Ishikawa (cell line): ENCODE data around the gene ZNF296.

Experiments
- CEBPB ChIP-seq: IDR thresholded peaks from 2 replicates; pipeline ENCODE4 v1.6.1; 2012
- CREB1 ChIP-seq: IDR thresholded peaks from 2 replicates; pipeline ENCODE4 v1.6.1; 2012; ENCODE audit warnings: low read depth
- EGR1 ChIP-seq: IDR thresholded peaks from 2 replicates; pipeline ENCODE4 v1.6.1; 2012
- EP300 ChIP-seq: IDR thresholded peaks from 2 replicates; pipeline ENCODE4 v1.6.1; 2012; ENCODE audit warnings: borderline replicate concordance
- FOXM1 ChIP-seq: IDR thresholded peaks from 2 replicates; pipeline ENCODE4 v1.6.1; 2012; ENCODE audit warnings: low read depth, borderline replicate concordance
- MAX ChIP-seq: IDR thresholded peaks from 2 replicates; pipeline ENCODE4 v1.6.1; 2012
- NFIC ChIP-seq: IDR thresholded peaks from 2 replicates; pipeline ENCODE4 v1.6.1; 2012
- RAD21 ChIP-seq: IDR thresholded peaks from 2 replicates; pipeline ENCODE4 v1.6.1; 2012; ENCODE audit warnings: low read depth
- REST ChIP-seq: IDR thresholded peaks from 2 replicates; pipeline ENCODE4 v1.6.1; 2012; ENCODE audit warnings: low read depth, mild to moderate bottlenecking
- TAF1 ChIP-seq: IDR thresholded peaks from 2 replicates; pipeline ENCODE4 v1.6.1; 2012; ENCODE audit warnings: low read depth, mild to moderate bottlenecking
- TCF12 ChIP-seq: IDR thresholded peaks from 2 replicates; pipeline ENCODE4 v1.6.1; 2012; ENCODE audit warnings: low read depth
- TEAD4 ChIP-seq: IDR thresholded peaks from 2 replicates; pipeline ENCODE4 v1.6.1; 2012
- YY1 ChIP-seq: IDR thresholded peaks from 2 replicates; pipeline ENCODE4 v1.6.1; 2012; ENCODE audit warnings: low read depth
- ZBTB7A ChIP-seq: IDR thresholded peaks from 2 replicates; pipeline ENCODE4 v1.6.1; 2012; ENCODE audit warnings: low read depth
- TF ChIP-seq, protein P1 (sequence below): IDR thresholded peaks from 2 replicates; pipeline ENCODE4 v1.6.1; 2012

ZNF296 gene

DNA sequence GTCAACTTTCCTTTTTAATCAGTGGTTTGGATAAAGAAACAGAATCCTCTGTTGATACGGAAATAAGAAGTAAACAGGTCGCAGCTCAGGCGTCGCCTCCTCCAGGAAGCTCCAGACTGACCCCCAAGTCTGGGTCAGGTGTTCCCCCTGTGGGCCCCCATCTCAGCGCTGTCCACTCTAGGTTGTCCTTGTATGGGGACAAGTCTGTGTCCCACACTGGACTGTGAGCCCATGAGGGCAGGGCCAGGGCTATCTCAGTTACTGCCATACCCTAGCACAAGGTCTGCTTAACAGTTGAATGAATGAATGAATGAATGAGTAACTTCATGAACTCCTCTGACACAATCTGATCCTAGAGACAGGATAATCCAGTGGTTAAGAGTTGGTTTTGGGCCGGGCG lies 29.9 kb downstream of the ZNF296 start:
- TF ChIP-seq CEBPB (no peak), CREB1 (no peak), ZBTB7A (no peak), FOXM1 (no peak), MAX (no peak), RAD21 (no peak), TEAD4 (no peak), NFIC (no peak), TCF12 (no peak), YY1 (no peak), REST (no peak), TAF1 (no peak), EP300 (no peak), EGR1 (no peak)
- TF ChIP-seq, protein P1, sequence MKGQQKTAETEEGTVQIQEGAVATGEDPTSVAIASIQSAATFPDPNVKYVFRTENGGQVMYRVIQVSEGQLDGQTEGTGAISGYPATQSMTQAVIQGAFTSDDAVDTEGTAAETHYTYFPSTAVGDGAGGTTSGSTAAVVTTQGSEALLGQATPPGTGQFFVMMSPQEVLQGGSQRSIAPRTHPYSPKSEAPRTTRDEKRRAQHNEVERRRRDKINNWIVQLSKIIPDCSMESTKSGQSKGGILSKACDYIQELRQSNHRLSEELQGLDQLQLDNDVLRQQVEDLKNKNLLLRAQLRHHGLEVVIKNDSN: no peak

DNA sequence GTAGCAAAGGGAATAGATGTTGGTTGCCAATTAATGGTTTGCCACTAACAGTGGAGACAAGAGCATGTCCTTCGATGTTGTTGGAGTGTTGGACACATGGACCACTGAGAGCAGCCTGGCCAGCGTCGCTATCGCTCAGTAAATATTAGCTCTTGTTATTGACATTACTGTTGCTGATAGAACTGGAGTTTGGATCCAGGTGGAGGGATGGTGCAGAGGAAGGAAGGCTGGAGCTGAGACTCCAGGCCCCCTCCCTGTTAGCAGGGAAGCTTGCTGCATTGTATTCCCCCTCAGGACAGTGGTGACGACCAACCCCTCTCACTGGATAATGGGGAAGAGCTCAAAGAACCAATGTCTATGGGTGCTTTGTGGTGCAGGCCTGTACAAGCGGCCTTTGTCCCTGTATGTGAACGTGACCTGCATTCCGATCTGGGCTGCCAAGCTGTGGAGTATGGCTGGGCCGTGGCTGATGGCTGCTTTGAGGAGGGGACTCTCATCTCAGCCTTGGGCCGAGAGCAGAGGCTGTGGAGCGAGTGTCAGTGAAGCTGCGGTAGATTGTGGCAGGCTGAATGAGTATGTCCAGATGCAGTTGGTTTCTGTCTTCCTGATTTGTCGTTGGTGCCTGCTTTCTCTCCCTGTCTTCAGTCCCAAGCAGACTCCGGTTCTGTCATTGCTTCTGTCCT lies 30.5 kb downstream of the ZNF296 start:
- TF ChIP-seq EP300 (no peak), CREB1 (no peak), MAX (no peak), TEAD4 (no peak), EGR1 (no peak), ZBTB7A (no peak), FOXM1 (no peak), YY1 (no peak)
- TF ChIP-seq, protein P1: no peak

- TF ChIP-seq NFIC (no peak), TEAD4 (no peak), TAF1 (no peak), RAD21 (no peak), ZBTB7A (no peak), REST (no peak), CREB1 (no peak), EGR1 (no peak), MAX (no peak), YY1 (no peak), CEBPB (no peak), EP300 (no peak), TCF12 (no peak), FOXM1 (no peak)
- TF ChIP-seq, protein P1: no peak
These were observed 35.2 kb downstream of the ZNF296 start for GRCh38 chr19:45041125-45041524.

DNA sequence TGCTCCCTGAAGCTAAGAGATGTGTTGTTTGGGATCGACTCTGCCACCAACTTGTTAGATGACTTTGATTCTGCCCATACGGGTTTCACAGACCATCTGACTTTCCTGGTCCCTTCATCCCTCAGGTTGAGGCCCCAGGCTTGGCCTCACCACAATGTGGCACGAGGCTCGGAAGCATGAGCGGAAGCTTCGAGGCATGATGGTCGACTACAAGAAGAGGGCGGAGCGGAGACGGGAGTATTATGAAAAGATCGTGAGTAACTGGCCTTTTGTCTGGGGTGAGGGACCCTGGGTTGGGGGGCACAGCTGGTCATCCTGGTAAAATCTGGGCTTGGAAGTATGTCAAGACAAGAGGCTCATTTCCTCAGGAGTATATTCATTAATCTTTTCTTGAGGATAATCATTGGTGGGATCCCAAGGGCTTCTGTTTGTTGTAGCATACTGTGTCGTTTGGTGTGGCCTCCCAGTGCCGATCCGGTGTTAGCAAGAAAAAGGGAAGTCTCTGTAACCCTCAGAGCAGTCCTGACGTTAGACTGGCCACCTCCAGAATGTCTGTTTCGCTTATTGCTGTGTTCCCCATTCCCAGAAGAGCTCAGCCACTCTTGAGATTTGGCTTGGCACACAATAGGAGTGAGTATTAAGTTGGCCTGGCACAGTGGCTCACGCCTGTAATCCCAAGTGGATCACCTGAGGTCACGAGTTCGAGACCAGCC lies 36.1 kb downstream of the ZNF296 start:
- TF ChIP-seq NFIC: no peak
- no peak for TF ChIP-seq MAX
- no peak for TF ChIP-seq EGR1
- TF ChIP-seq REST: no peak
- TF ChIP-seq FOXM1: no peak
- no peak for TF ChIP-seq ZBTB7A
- TF ChIP-seq YY1: no peak
- TF ChIP-seq CEBPB: no peak
- no peak for TF ChIP-seq RAD21
- no peak for TF ChIP-seq TAF1
- no peak for TF ChIP-seq TEAD4
- no peak for TF ChIP-seq TCF12
- no peak for TF ChIP-seq EP300
- TF ChIP-seq, protein P1: no peak
